GM12801 (cell line): ENCODE data around the gene CLSTN2.

ENCODE experiments used
- CTCF ChIP-seq: IDR thresholded peaks from one replicate; pipeline ENCODE4 v1.5.1; 2011; ENCODE audit warnings: control low read depth; ENCODE audit not compliant: insufficient read length; ENCODE audit errors: extremely low read depth

Gene CLSTN2

GRCh38 chr3:140378571-140379340 is 443.8 kb downstream of the CLSTN2 start:
- no peak for TF ChIP-seq CTCF

- TF ChIP-seq CTCF: no peak
Measured at GRCh38 chr3:140384028-140384771, 449.2 kb downstream of the CLSTN2 start.

GRCh38 chr3:140384876-140385275 is 449.9 kb downstream of the CLSTN2 start:
- TF ChIP-seq CTCF: no peak

- no peak for TF ChIP-seq CTCF
Measured at GRCh38 chr3:140386357-140387100, 451.5 kb downstream of the CLSTN2 start.

GRCh38 chr3:140387244-140387643 is 452.3 kb downstream of the CLSTN2 start:
- no peak for TF ChIP-seq CTCF

GRCh38 chr3:140388202-140388922 is 453.4 kb downstream of the CLSTN2 start:
- no peak for TF ChIP-seq CTCF

GRCh38 chr3:140391061-140391460 is 456.1 kb downstream of the CLSTN2 start:
- no peak for TF ChIP-seq CTCF
